ENCODE data around the gene FBLN2. TPM values are rescaled to one million over a fixed set of nuclear protein-coding genes. Genes with fewer than 3 reads are reported as not detected.

Gene FBLN2
- total RNA-seq, 1 experiment from 2014 or later: 0.39 TPM

DNA sequence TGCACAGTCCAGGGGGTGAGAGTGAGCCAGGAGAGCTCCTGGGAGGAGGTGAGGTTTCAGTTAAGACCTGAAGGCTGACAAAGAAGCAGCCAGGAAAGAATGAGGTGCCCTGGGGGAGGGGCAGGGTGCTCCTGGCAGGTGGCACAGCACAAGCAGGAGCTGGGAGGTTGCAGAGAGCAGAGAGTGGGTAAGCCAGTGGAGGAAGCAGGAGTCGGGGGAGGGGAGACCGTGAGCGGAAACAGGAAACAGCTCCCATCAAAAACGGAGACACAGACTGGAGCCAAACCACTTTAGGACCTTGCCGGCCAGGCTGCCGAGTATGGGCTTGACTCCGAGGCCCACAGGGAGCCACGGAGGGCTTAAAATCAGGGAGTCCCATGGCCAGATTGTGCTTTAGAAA, 12.1 kb upstream of the FBLN2 start:
- Histone ChIP-seq H3K27ac (ENCODE audit: low read depth, low read length) (peak overlapping the region; percentile 48; the same call in 1 of the 2 replicates), H3K9ac (ENCODE audit: low read length) (peak overlapping the region; percentile 46), H3K36me3 (ENCODE audit: control insufficient read depth in 1 of 2, insufficient read depth in 2 of 2, low read length in 2 of 2) (no peaks in the 10 kb centered on the region), H3K9me3 (ENCODE audit: control insufficient read depth in 1 of 2, insufficient read depth in 1 of 2, low read depth in 1 of 2, low read length in 2 of 2) (peaks cover 0 to 8% of the 10 kb centered on the region in 2 experiments; a peak in 1 of 4 replicates), H3K4me1 (ENCODE audit: control insufficient read depth in 1 of 2, insufficient read depth in 2 of 2, low read length in 2 of 2) (peaks cover 35 to 51% of the 10 kb centered on the region in 2 experiments), H3K79me2 (ENCODE audit: insufficient read depth, low read length) (no peaks in the 10 kb centered on the region), H3K4me2 (ENCODE audit: low read length) (peak overlapping the region; percentile 69), H2AFZ (ENCODE audit: low read depth, low read length, poor library complexity, severe bottlenecking) (peak overlapping the region; percentile 7), H4K20me1 (ENCODE audit: insufficient read depth) (no peaks in the 10 kb centered on the region), H3K9me2 (ENCODE audit: insufficient read depth) (no peaks in the 10 kb centered on the region), H3K27me3 (ENCODE audit: insufficient read depth, low read length) (no peaks in the 10 kb centered on the region), H3K4me3 (replicated peaks in 1 of 2; ENCODE audit: low read depth in 1 of 2, low read length in 2 of 2) (no peak overlapping the region)
- no peak for DNase-seq (ENCODE audit: low read depth, low spot score)
- no TSS peak for BruUV-seq (replicated peaks)
- CTCF ChIA-PET: no interaction called here
- POLR2A ChIA-PET: no interaction called here
- no peak for ATAC-seq
- no peak for TF ChIP-seq SP1 (IDR thresholded peaks at IDR 0.05; ENCODE audit: low read depth)
- TF ChIP-seq SIN3A (IDR thresholded peaks at IDR 0.05; ENCODE audit: low read depth): no peak
- no peak for TF ChIP-seq CEBPB (IDR thresholded peaks at IDR 0.05; ENCODE audit: low read depth)
- TF ChIP-seq EGR1 (IDR thresholded peaks at IDR 0.05; ENCODE audit: low read depth): no peak
- no peak for TF ChIP-seq EZH2 (IDR thresholded peaks at IDR 0.05)
- TF ChIP-seq JUND (IDR thresholded peaks at IDR 0.05): no peak
- intact Hi-C loops (cut with micrococcal nuclease): no loop called here
- RAD21 ChIA-PET (ENCODE audit: low non-redundant PET in 1 of 2, low total read pairs in 2 of 2, uncharacterized antibody in 2 of 2, unreplicated experiment in 2 of 2): no interaction called here

DNA sequence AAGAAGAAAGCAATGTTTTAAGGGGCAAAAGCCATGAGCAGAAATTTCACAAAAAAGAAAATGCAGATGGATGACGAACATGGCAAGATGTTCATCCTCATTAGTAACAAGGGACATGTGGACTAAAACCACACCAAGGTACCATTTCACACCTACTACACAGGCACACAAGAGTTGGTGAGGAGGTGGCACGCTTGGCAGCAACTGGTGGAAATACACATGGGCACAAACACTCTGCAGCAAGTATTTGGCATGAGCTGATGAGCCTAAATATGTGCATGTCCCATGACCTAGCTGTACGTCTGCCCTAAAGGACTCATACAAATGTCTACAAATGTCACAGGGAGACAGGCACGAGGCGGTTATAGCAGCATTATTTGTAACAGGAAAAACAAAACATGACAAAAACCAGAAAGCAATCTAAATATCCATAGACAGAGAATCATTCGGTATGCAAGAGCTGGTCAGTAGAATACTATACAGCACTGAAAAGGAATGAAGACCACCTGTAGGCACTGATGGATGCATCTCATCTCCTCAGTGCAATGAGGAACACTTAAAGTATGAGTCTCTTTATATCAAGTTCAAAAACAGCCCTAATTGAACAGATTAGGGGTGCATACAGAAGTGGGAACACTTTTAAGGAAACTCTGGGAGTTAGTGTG, 11.5 kb upstream of the FBLN2 start:
- BruUV-seq (replicated peaks): no TSS peak
- no peaks in the 10 kb centered on the region for H3K27me3 ChIP-seq (ENCODE audit: insufficient read depth, low read length)
- DNase-seq (ENCODE audit: low read depth, low spot score): no peak
- ChIA-PET POLR2A (interaction anchor here (1.0 kb wide), 1 partner anchor 12 kb away, joined by 3 read pairs; no protein-coding TSS in a partner anchor), RAD21 (ENCODE audit: low non-redundant PET in 1 of 2, low total read pairs in 2 of 2, uncharacterized antibody in 2 of 2, unreplicated experiment in 2 of 2) (no interaction called here), CTCF (no interaction called here)
- no peaks in the 10 kb centered on the region for H3K79me2 ChIP-seq (ENCODE audit: insufficient read depth, low read length)
- H3K36me3 ChIP-seq (ENCODE audit: control insufficient read depth in 1 of 2, insufficient read depth in 2 of 2, low read length in 2 of 2): no peaks in the 10 kb centered on the region
- intact Hi-C loops (cut with micrococcal nuclease): no loop called here
- H3K9ac ChIP-seq (ENCODE audit: low read length): peak overlapping the region; percentile 46
- H3K9me3 ChIP-seq (ENCODE audit: control insufficient read depth in 1 of 2, insufficient read depth in 1 of 2, low read depth in 1 of 2, low read length in 2 of 2): peaks cover 0 to 8% of the 10 kb centered on the region in 2 experiments; a peak in 1 of 4 replicates
- peak overlapping the region; percentile 7 for H2AFZ ChIP-seq (ENCODE audit: low read depth, low read length, poor library complexity, severe bottlenecking)
- peaks cover 35 to 51% of the 10 kb centered on the region in 2 experiments for H3K4me1 ChIP-seq (ENCODE audit: control insufficient read depth in 1 of 2, insufficient read depth in 2 of 2, low read length in 2 of 2)
- H3K27ac ChIP-seq (ENCODE audit: low read depth, low read length): peak overlapping the region; percentile 48
- H3K4me3 ChIP-seq (replicated peaks in 1 of 2; ENCODE audit: low read depth in 1 of 2, low read length in 2 of 2): peak overlapping the region in 1 of 2 experiments; percentile 36; a peak in 2 of 4 replicates
- no peaks in the 10 kb centered on the region for H4K20me1 ChIP-seq (ENCODE audit: insufficient read depth)
- TF ChIP-seq SRF (IDR thresholded peaks at IDR 0.05; ENCODE audit: low read depth): no peak
- TF ChIP-seq ZFX (IDR thresholded peaks at IDR 0.05): no peak
- no peak for TF ChIP-seq POLR2A (IDR thresholded peaks at IDR 0.05; ENCODE audit: borderline replicate concordance, extremely low read depth, insufficient read depth, insufficient read length)
- TF ChIP-seq, protein P1, sequence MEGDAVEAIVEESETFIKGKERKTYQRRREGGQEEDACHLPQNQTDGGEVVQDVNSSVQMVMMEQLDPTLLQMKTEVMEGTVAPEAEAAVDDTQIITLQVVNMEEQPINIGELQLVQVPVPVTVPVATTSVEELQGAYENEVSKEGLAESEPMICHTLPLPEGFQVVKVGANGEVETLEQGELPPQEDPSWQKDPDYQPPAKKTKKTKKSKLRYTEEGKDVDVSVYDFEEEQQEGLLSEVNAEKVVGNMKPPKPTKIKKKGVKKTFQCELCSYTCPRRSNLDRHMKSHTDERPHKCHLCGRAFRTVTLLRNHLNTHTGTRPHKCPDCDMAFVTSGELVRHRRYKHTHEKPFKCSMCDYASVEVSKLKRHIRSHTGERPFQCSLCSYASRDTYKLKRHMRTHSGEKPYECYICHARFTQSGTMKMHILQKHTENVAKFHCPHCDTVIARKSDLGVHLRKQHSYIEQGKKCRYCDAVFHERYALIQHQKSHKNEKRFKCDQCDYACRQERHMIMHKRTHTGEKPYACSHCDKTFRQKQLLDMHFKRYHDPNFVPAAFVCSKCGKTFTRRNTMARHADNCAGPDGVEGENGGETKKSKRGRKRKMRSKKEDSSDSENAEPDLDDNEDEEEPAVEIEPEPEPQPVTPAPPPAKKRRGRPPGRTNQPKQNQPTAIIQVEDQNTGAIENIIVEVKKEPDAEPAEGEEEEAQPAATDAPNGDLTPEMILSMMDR (IDR thresholded peaks at IDR 0.05 in 2 of 3, conservative IDR thresholded peaks at IDR 0.05 in 1 of 3; ENCODE audit: borderline replicate concordance in 1 of 3, insufficient read depth in 1 of 3, low read depth in 2 of 3, low read length in 2 of 3): no peak
- TF ChIP-seq EGR1 (IDR thresholded peaks at IDR 0.05; ENCODE audit: low read depth): no peak
- TF ChIP-seq, protein P2, sequence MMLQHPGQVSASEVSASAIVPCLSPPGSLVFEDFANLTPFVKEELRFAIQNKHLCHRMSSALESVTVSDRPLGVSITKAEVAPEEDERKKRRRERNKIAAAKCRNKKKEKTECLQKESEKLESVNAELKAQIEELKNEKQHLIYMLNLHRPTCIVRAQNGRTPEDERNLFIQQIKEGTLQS (IDR thresholded peaks at IDR 0.05): no peak
- TF ChIP-seq, protein P3, sequence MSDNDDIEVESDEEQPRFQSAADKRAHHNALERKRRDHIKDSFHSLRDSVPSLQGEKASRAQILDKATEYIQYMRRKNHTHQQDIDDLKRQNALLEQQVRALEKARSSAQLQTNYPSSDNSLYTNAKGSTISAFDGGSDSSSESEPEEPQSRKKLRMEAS (IDR thresholded peaks at IDR 0.05): no peak
- no peak for TF ChIP-seq TCF7L2 (IDR thresholded peaks at IDR 0.05; ENCODE audit: borderline replicate concordance, extremely low read depth, insufficient read depth, insufficient read length)
- TF ChIP-seq CBX3 (IDR thresholded peaks at IDR 0.05; ENCODE audit: low read depth): no peak
- no peak for TF ChIP-seq SP1 (IDR thresholded peaks at IDR 0.05; ENCODE audit: low read depth)
- no peaks in the 10 kb centered on the region for H3K9me2 ChIP-seq (ENCODE audit: insufficient read depth)
- peak; percentile 21 for ATAC-seq
- peak overlapping the region; percentile 69 for H3K4me2 ChIP-seq (ENCODE audit: low read length)

Data from HCT116 (cell line).